Endothelial cell of umbilical vein (primary cell): ENCODE data around the gene MYLIP. TPM values are rescaled to one million over a fixed set of nuclear protein-coding genes. Genes with fewer than 3 reads are reported as not detected.

Source experiments
- BruUV-seq: library from RNA; stranded (reverse); fragments of 400-500 nt; replicated peaks from 2 replicates; lab custom pipeline; 2021; lab: Mats Ljungman, UMichigan
- CTCF ChIA-PET: fragments of 300-600, 350-600 bp; sonication (Branson Sonifier 250); formaldehyde crosslinking; loops from one replicate; lab custom pipeline; 2021; ENCODE audit warnings: antibody characterized with exemption, inconsistent platforms; lab: Charles Lee
- POLR2A ChIA-PET: fragments of 300-600, 350-600 bp; sonication (Branson Sonifier 250); formaldehyde crosslinking; loops from one replicate; lab custom pipeline; 2021; ENCODE audit warnings: antibody characterized with exemption, inconsistent platforms; lab: Charles Lee
- DNase-seq: peaks from one replicate; pipeline ENCODE4 v3.0.0-alpha.2; 2011; ENCODE audit warnings: low read depth, low spot score
- FAIRE-seq: peaks from 2 replicates; lab custom pipeline; 2011; peaks lifted over from hg19 to GRCh38; lab: Jason Lieb, UNC
- H2AFZ ChIP-seq: 2 replicates; pipeline ENCODE4 v1.6.0; 2012; ENCODE audit warnings: low read depth, low read length, control low read depth, inconsistent platforms
- H3K27ac ChIP-seq: 2 replicates; pipeline ENCODE4 v1.5.1; 2011; ENCODE audit warnings: low read depth, mild to moderate bottlenecking, control low read depth, low read length, moderate library complexity; ENCODE audit not compliant: insufficient read depth
- H3K27me3 ChIP-seq, 2 experiments: 2 replicates each; pipeline versions ENCODE4 v1.6.0 to v1.6.1; 2011; ENCODE audit warnings: low read length in 2 of 2, mixed read lengths in 1 of 2; ENCODE audit not compliant: control insufficient read depth in 2 of 2, insufficient read depth in 2 of 2
- H3K36me3 ChIP-seq, 2 experiments: 2 replicates in 1 of 2; 3 replicates in 1 of 2; pipeline ENCODE4 v1.5.1; 2011; ENCODE audit warnings: low read length in 2 of 2, mild to moderate bottlenecking in 1 of 2, moderate library complexity in 1 of 2; ENCODE audit not compliant: control insufficient read depth in 2 of 2, insufficient read depth in 2 of 2; ENCODE audit errors: extremely low read depth in 1 of 2
- H3K4me1 ChIP-seq: 3 replicates; pipeline ENCODE4 v1.5.1; 2011; ENCODE audit warnings: mild to moderate bottlenecking, low read length; ENCODE audit not compliant: control insufficient read depth, insufficient read depth; ENCODE audit errors: extremely low read depth
- H3K4me2 ChIP-seq: 2 replicates; pipeline ENCODE4 v1.6.1; 2011; ENCODE audit warnings: low read length, control low read depth, mixed read lengths; ENCODE audit not compliant: insufficient read depth
- H3K4me3 ChIP-seq, 3 experiments: fragments of 200-600 bp in 1 of 3; sonication (generic), shearing (Covaris generic) in 1 of 3; replicated peaks in 1 of 3; 2 replicates each; pipeline ENCODE4 v1.5.1; 2011 to 2016; ENCODE audit warnings: control low read depth in 3 of 3, low read length in 3 of 3, mild to moderate bottlenecking in 2 of 3, inconsistent platforms in 1 of 3, low read depth in 1 of 3, moderate library complexity in 1 of 3; ENCODE audit not compliant: insufficient read depth in 1 of 3
- H3K79me2 ChIP-seq: 2 replicates; pipeline ENCODE4 v1.6.0; 2012; ENCODE audit warnings: low read length, inconsistent platforms; ENCODE audit not compliant: control insufficient read depth, insufficient read depth
- H3K9ac ChIP-seq: replicated peaks from 2 replicates; pipeline ENCODE3; 2011; ENCODE audit warnings: low read length, control low read depth; ENCODE audit not compliant: insufficient read depth; ENCODE audit errors: extremely low read depth
- H3K9me1 ChIP-seq: replicated peaks from 3 replicates; pipeline ENCODE4 v1.6.0; 2011; ENCODE audit warnings: mild to moderate bottlenecking, low read length; ENCODE audit not compliant: control insufficient read depth, insufficient read depth; ENCODE audit errors: extremely low read depth
- H3K9me3 ChIP-seq: replicated peaks from 2 replicates; pipeline ENCODE4 v1.5.1; 2012; ENCODE audit warnings: low read length, inconsistent platforms; ENCODE audit not compliant: control insufficient read depth, insufficient read depth
- H4K20me1 ChIP-seq: replicated peaks from 2 replicates; pipeline ENCODE3; 2011; ENCODE audit warnings: mild to moderate bottlenecking, low read length; ENCODE audit not compliant: control insufficient read depth, insufficient read depth; ENCODE audit errors: extremely low read depth
- CTCF ChIP-seq, 2 donors: IDR thresholded peaks; 1 replicate in 1 of 2; 2 replicates in 1 of 2; pipeline ENCODE4 v1.5.1; 2011; ENCODE audit warnings: low read length in 2 of 2, mild to moderate bottlenecking in 2 of 2, moderate library complexity in 2 of 2, control low read depth in 1 of 2, inconsistent platforms in 1 of 2, low read depth in 1 of 2; ENCODE audit not compliant: insufficient read depth in 1 of 2; ENCODE audit errors: extremely low read depth in 1 of 2
- EZH2 ChIP-seq: IDR thresholded peaks from 2 replicates; pipeline ENCODE4 v1.6.1; 2012; ENCODE audit warnings: borderline replicate concordance, low read depth, mild to moderate bottlenecking, moderate library complexity, low read length, inconsistent platforms; ENCODE audit not compliant: severe bottlenecking
- FOS ChIP-seq: IDR thresholded peaks from 2 replicates; pipeline ENCODE4 v1.6.1; 2011; ENCODE audit warnings: mild to moderate bottlenecking, low read length, moderate library complexity, borderline replicate concordance; ENCODE audit not compliant: insufficient read depth
- GATA2 ChIP-seq: IDR thresholded peaks from 2 replicates; pipeline ENCODE4 v1.7.0; 2011; ENCODE audit warnings: low read depth, mild to moderate bottlenecking, moderate library complexity, mixed read lengths, low read length; ENCODE audit not compliant: insufficient read length, insufficient read depth
- JUN ChIP-seq: IDR thresholded peaks from 2 replicates; pipeline ENCODE4 v1.6.1; 2011; ENCODE audit warnings: borderline replicate concordance, low read depth; ENCODE audit not compliant: insufficient read length, insufficient read depth
- MAX ChIP-seq: IDR thresholded peaks from 2 replicates; pipeline ENCODE4 v1.6.1; 2011; ENCODE audit not compliant: insufficient read depth, insufficient read length
- MYC ChIP-seq: IDR thresholded peaks from one replicate; pipeline ENCODE4 v1.6.1; 2011; ENCODE audit warnings: mild to moderate bottlenecking, low read depth, low read length
- POLR2A ChIP-seq: IDR thresholded peaks from 2 replicates; pipeline ENCODE4 v1.6.1; 2012; ENCODE audit warnings: low read depth, mild to moderate bottlenecking, control low read depth, low read length
- POLR2AphosphoS5 ChIP-seq: IDR thresholded peaks from 2 replicates; pipeline ENCODE4 v1.6.1; 2012; ENCODE audit warnings: low read depth, mild to moderate bottlenecking, control low read depth, low read length, moderate library complexity; ENCODE audit not compliant: insufficient read depth
- dilution Hi-C: fragments of 300-500 bp; cut with MboI; formaldehyde crosslinking; loops from one replicate; pipeline ENCODE4 v1.15.0; 2019; ENCODE audit warnings: low sequenced_read_pairs; ENCODE audit not compliant: extremely low pct_ligation_motif_present
- intact Hi-C: fragments of 100-400 bp; cut with micrococcal nuclease; formaldehyde crosslinking; loops from one replicate; pipeline ENCODE4 v1.10.0; 2022
- polyA plus RNA-seq, 4 experiments: library from polyadenylated mRNA; depleted of rRNA in 3 of 4; stranded (reverse) in 3 of 4; unstranded in 1 of 4; fragments of >200 nt; gene quantifications; 2 replicates each; pipeline versions ENCODE4 v1.2.1 to v1.2.3, GENCODE V29; 2011 to 2012; ENCODE audit warnings: missing spikeins in 1 of 4
- total RNA-seq: library from RNA; stranded (reverse); gene quantifications from 2 replicates; pipeline ENCODE4 v1.2.3, GENCODE V29; 2021

Gene MYLIP
- total and polyA plus RNA-seq, 2 donors (not counting 3 experiments of a cell fraction or from before 2014, with no cell fraction given): 16.9 to 19.2 TPM

DNA sequence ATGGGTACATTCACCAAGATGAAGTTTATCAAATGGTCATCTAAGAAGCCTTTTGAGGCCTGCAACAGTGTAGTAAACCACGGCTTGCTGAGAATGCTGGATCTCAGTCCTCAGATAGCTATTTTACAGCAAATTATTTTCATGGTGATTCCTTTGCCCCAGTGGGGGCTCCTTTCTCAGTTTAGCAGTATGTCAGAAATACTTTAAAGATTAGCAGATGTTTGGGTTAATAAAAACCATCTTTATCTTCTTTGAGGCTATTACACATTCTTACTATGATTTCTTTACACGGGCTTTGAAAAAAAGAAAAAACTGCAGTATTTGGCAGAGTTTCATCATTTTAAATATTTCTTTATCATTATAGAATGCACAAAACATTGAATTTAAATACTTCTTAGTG lies 10.7 kb downstream of the MYLIP start:
- CTCF ChIA-PET: interaction anchor here (1.3 kb wide), 1 partner anchor 448 kb away, joined by 4 read pairs; no protein-coding TSS in a partner anchor
- POLR2A ChIA-PET: no interaction called here
- peaks cover 12% of the 10 kb centered on the region for H3K4me1 ChIP-seq
- dilution Hi-C loops: no loop called here
- H3K9me3 ChIP-seq: no peaks in the 10 kb centered on the region
- H3K9me1 ChIP-seq: no peaks in the 10 kb centered on the region
- no peaks in the 10 kb centered on the region for H3K27me3 ChIP-seq
- BruUV-seq: no TSS peak
- H4K20me1 ChIP-seq: no peaks in the 10 kb centered on the region
- peaks cover 11 to 14% of the 10 kb centered on the region in 2 experiments for H3K36me3 ChIP-seq
- peaks cover 38% of the 10 kb centered on the region for H3K79me2 ChIP-seq
- no peak overlapping the region for H3K4me2 ChIP-seq
- intact Hi-C loops: no loop called here
- H3K4me3 ChIP-seq: no peak overlapping the region
- H2AFZ ChIP-seq: no peak overlapping the region
- H3K9ac ChIP-seq: no peak overlapping the region
- TF ChIP-seq JUN (no peak), MAX (no peak), EZH2 (no peak), POLR2AphosphoS5 (no peak), FOS (no peak), CTCF (IDR thresholded peaks at IDR 0.05; ENCODE audit: extremely low read depth in 1 of 2, insufficient read depth in 1 of 2, low read depth in 1 of 2, low read length in 2 of 2) (no peak), POLR2A (no peak), MYC (no peak), GATA2 (no peak)
- FAIRE-seq (no peak), DNase-seq (no peak)
- no peak overlapping the region for H3K27ac ChIP-seq
